Measurements from ENCODE around the gene PCNX2.

DNA sequence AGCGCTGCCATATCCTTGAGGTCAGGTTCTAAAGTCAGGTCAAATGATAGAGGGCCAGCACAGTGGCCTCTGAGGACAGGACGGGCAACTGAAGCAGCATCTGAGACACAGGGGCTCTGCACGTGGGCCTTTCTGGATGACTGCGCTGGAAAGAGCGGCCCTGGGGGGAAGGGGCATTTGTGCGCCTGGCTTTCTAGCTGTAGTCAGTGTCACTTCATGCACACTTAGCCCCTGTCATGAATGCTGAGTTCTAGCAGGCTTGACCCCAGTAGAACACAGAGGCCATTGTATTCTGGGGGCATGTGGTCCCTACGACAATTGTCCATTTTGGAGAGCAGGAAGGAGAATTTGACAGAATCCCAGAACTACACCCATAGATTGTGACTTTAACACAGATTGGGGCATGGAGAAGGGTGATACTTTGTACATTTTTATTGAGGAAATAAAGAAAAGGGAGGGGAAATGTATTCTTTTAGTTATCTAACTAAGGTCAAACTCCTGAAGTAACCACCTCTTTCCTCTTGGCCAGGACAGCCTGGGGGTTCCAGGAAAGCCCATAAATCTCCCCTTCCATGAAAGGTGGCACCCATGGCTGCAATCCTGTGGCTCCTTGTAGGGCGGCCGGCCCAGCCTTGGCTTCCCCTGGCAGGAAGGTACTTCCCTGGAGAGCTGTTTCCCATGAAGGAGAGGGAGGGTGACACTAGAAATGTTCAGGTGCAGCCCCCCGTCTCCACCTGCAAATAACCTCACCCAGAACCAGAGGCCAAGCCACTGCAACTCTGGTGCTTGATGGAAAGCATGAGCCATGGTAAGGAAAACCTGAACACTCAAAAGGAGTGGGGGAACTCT lies 310.7 kb downstream of the PCNX2 start:
- TF ChIP-seq, protein P1, sequence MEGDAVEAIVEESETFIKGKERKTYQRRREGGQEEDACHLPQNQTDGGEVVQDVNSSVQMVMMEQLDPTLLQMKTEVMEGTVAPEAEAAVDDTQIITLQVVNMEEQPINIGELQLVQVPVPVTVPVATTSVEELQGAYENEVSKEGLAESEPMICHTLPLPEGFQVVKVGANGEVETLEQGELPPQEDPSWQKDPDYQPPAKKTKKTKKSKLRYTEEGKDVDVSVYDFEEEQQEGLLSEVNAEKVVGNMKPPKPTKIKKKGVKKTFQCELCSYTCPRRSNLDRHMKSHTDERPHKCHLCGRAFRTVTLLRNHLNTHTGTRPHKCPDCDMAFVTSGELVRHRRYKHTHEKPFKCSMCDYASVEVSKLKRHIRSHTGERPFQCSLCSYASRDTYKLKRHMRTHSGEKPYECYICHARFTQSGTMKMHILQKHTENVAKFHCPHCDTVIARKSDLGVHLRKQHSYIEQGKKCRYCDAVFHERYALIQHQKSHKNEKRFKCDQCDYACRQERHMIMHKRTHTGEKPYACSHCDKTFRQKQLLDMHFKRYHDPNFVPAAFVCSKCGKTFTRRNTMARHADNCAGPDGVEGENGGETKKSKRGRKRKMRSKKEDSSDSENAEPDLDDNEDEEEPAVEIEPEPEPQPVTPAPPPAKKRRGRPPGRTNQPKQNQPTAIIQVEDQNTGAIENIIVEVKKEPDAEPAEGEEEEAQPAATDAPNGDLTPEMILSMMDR (IDR thresholded peaks at IDR 0.05), result no peak
- TF ChIP-seq ZFX (IDR thresholded peaks at IDR 0.05; ENCODE audit: borderline replicate concordance), result no peak

Measured in 22Rv1 (cell line).